Measurements from ENCODE around the gene NAV3.

GRCh38 chr12:77894556-77894955, 63.9 kb downstream of the NAV3 start:
- TF ChIP-seq, protein P1, sequence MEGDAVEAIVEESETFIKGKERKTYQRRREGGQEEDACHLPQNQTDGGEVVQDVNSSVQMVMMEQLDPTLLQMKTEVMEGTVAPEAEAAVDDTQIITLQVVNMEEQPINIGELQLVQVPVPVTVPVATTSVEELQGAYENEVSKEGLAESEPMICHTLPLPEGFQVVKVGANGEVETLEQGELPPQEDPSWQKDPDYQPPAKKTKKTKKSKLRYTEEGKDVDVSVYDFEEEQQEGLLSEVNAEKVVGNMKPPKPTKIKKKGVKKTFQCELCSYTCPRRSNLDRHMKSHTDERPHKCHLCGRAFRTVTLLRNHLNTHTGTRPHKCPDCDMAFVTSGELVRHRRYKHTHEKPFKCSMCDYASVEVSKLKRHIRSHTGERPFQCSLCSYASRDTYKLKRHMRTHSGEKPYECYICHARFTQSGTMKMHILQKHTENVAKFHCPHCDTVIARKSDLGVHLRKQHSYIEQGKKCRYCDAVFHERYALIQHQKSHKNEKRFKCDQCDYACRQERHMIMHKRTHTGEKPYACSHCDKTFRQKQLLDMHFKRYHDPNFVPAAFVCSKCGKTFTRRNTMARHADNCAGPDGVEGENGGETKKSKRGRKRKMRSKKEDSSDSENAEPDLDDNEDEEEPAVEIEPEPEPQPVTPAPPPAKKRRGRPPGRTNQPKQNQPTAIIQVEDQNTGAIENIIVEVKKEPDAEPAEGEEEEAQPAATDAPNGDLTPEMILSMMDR (IDR thresholded peaks at IDR 0.05) = no peak
- no peak for TF ChIP-seq POLR2AphosphoS5 (IDR thresholded peaks at IDR 0.05)
